NCI-H2029 (cell line): ENCODE results near the gene PITPNM2.
"Not testable (repeated sequence)": the region's sequence is repeated elsewhere in the genome, so short reads cannot be mapped to it uniquely, and the experiment has no call there.

Experiments used
- DNase-seq: peaks from one replicate; lab custom pipeline; 2025; lab: John Stamatoyannopoulos, UW

The PITPNM2 gene

GRCh38 chr12:123120452-123121166 lies 30.3 kb downstream of the PITPNM2 start:
- peak; percentile 78 for DNase-seq

- no peak for DNase-seq
These were observed 31.1 kb downstream of the PITPNM2 start for GRCh38 chr12:123119808-123120207.

- peak; percentile 64 for DNase-seq
These were observed 32.4 kb downstream of the PITPNM2 start for GRCh38 chr12:123118497-123118896.

GRCh38 chr12:123115409-123116121 lies 35.3 kb downstream of the PITPNM2 start:
- no peak for DNase-seq

- no peak for DNase-seq
These were observed 36.4 kb downstream of the PITPNM2 start for GRCh38 chr12:123114304-123115083.

- peak; percentile 35 for DNase-seq
These were observed 37.9 kb downstream of the PITPNM2 start for GRCh38 chr12:123113026-123113425.

- no peak for DNase-seq
These were observed 39.3 kb downstream of the PITPNM2 start for GRCh38 chr12:123111498-123112165.

- no peak for DNase-seq
These were observed 41.5 kb downstream of the PITPNM2 start for GRCh38 chr12:123109319-123109772.

- no peak for DNase-seq
These were observed 42.2 kb downstream of the PITPNM2 start for GRCh38 chr12:123108682-123109066.

GRCh38 chr12:123107926-123108681 lies 42.8 kb downstream of the PITPNM2 start:
- DNase-seq, result no peak

- DNase-seq, result no peak
These were observed 44.1 kb downstream of the PITPNM2 start for GRCh38 chr12:123106640-123107359.

GRCh38 chr12:123105211-123105826 lies 45.6 kb downstream of the PITPNM2 start:
- DNase-seq, result peak; percentile 86

- no peak for DNase-seq
These were observed 46.1 kb downstream of the PITPNM2 start for GRCh38 chr12:123104809-123105208.

- not testable (repeated sequence) for DNase-seq
These were observed 46.8 kb downstream of the PITPNM2 start for GRCh38 chr12:123104094-123104493.

GRCh38 chr12:123102781-123103503 lies 47.9 kb downstream of the PITPNM2 start:
- DNase-seq, result no peak

GRCh38 chr12:123102366-123102765 lies 48.5 kb downstream of the PITPNM2 start:
- no peak for DNase-seq

- no peak for DNase-seq
These were observed 49.4 kb downstream of the PITPNM2 start for GRCh38 chr12:123101526-123101925.
